HG03442 (cell line): Measurements from ENCODE around the gene UBE2L5.

Experiments used
- ATAC-seq: cut with Tn5 transposase; IDR thresholded peaks from one replicate; pipeline ENCODE4 v1.9.1; 2021; ENCODE audit warnings: mild to moderate bottlenecking, moderate library complexity; ENCODE audit not compliant: unreplicated experiment

UBE2L5 gene

DNA sequence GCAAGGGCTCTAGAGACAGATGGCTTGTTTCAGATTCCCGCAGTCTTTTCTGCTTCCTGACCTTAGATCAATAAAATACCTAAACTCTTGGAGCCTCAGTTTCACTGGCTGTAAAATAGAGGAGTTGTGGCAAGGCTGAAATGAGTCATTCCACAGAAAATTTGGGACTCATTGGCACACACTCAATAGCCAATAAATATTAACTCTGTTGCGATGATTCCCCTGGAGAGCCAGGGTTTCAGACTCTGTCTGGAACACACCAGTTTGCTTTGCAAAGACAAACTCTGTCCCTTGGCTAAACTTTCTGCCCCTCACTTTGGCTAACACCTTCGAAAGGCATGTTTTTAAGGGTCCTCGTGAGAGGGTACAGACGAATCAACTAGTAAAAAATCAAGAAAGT is 18.1 kb upstream of the UBE2L5 start:
- no peak for ATAC-seq

DNA sequence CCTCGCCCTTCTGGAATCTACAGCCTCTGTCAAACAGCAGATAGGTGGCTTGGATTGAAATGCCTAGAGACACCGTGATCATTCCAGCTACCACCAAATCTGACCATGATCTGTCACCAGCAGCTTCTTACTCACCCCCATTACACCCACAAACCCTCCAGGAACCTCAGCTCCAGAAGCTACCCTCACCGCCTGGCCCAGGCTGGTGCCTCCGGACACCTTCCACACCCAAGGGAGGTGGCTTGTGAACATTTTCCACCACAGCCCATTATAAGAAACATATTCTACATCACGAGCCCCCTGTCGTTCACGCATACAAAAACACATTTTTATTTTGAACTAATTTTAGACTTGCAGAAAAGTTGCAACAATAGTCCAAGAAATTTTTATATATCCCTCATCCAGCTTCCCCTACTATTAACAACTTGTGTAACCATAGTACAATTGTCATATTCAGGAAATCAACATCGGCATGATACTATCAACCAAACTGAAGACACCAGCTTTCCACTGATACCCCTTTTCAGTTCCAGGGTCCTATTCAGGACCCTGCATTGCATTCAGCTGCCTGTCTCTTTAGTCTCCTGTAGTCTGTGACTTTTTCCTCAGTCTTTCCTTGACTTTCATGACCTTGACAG is 15.4 kb upstream of the UBE2L5 start:
- no peak for ATAC-seq

DNA sequence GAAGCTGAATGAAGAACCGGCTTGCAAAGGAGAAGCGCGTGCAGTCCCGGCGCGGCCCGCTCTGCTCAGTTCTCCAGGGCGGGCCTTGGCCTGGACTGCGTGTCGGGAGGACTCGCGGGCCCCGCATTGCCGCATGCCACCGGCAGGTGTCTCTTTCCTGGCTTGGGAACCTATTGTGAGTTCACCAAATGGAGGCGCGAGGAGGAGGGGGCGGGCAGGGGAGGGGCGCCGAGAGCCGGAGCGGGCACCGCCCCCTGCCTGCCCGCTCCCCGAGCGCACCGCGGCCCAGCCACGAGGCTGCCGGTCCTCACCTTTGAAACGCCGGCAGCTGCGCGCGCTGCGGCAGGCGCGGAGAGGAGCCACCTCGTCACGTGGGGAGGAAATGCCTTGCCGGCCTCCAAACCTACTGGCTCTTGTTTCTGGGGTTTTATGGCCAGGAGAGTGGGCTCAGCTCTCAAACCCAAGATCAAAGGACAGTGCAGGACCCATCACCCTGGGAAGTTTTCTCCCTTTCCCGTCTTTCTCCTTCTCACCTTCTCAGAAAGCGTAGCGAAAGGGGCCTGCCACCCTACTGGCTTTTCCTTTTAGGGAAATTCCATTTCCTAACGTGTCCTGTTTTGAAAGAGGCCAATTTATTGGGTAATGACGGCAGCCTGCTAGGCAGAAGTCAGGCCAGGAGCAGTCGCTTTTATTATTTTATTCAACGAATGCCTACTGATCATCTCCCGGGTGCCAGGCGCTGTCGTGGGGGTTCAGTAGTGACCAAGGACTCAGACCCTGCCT is 13.8 kb upstream of the UBE2L5 start:
- peak; percentile 91 for ATAC-seq

DNA sequence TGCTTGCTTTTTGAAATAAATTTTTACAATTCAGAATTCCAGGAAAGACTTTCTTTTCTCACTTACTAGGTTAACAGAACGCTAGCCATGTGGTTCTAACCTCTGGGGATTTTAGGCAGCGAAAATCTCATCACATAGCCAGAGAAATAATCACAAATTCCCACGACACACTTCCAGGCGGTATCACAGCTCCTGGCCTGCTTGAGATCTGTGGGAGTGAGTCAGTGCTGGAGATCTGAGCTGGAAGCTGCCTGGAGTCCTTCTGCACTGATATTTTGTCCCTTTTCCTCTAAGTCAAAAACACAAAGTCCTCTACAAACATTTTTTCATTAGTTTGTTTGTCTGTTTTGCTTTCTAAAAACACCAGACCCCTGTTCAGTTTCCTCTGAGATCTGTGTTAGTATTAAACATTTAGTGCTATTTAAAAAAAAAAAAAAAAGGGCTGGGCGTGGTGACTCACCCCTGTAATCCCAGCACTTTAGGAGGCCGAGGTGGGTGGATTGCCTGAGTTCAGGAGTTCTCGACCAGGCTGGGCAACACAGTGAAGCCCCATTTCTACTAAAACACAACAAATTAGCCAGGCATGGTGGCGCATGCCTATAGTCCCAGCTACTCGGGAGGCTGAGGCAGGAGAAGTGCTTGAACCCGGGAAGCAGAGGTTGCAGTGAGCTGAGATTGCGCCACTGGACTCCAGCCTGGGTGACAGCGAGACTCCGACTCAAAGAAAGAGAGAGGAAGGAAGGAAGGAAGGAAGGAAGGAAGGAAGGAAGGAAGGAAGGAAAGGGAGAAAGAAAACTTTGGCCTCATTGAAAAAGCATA is 12.2 kb upstream of the UBE2L5 start:
- no peak for ATAC-seq

DNA sequence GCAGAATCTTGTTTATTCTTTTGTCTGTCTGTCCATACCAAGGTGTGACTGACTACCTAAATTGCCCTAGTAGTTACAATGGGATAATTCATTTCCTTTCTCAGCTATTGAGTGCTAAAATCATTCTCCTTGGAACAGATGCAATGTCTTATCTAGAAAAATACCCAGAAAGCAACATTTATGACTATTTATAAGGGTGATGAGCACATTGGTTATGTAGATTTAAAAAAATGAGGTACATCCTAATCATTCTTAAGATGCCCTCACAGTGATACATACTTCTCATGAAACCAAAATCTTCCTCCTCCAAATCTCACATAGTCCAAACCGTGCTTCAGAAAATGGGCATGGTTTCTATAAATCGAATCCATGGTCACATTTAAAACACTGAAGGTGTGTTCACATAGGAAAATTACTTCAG is 11.6 kb upstream of the UBE2L5 start:
- ATAC-seq: no peak

DNA sequence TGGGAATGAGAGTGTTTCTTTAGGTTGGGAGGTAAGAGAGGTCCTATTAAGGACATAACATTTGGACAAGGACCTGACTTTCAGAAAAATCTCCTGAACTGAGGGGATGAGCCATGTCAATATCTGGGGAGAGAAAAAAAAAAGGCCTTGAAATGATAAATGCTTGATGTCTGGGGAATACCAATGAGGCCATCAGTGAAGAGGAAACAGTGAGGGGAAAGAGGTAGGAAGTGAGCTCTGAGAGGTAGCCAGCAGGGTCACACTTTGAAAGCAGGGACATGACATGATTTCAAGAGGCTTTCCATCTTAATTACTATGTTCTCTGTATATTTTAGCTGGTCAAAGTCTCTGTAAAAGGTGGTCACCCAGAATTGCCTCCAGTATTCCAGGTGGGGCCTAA is 9.9 kb upstream of the UBE2L5 start:
- no peak for ATAC-seq

DNA sequence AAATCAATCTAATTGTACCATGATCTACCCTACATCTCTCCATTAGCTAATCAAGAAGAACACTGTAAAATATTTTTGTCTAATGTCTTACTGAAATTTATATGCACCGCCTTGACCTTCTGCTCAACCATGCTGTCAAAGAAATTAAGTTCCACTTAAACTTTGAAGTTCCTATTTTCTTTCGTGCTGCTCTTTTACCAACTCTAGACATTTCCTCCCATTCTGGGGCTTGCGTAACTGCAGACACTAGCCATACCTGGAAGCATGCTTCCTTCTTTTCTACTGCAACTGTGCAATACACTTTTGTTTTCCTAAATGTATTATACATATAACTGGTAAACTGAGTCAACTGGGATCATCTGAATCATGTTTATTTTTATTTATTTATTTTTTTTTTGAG is 8.5 kb upstream of the UBE2L5 start:
- no peak for ATAC-seq

DNA sequence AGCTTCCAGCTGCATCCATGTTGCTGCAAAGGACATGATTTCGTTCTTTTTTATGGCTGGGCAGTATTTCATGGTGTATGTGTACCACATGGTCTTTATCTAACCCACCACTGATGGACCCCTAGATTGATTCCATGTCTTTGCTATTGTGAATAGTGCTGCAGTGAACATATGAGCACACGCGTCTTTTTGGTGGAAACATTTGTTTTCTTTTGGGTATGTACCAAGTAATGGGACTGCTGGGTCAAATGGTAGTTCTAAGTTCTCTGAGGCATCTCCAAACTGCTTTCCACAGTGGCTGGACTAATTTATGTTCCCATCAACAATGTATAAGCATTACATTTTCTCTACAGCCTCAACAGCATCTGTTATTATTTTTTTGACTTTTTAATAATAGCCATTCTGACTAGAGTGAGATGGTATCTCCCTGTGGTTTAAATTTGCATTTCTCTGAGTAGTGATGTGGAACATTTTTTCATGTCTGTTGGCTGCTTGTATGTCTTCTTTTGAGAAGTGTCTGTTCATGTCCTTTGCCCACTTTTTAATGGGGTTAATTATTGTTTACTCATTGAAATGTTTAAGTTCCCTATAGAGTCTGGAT is 6.8 kb upstream of the UBE2L5 start:
- peak; percentile 66 for ATAC-seq

DNA sequence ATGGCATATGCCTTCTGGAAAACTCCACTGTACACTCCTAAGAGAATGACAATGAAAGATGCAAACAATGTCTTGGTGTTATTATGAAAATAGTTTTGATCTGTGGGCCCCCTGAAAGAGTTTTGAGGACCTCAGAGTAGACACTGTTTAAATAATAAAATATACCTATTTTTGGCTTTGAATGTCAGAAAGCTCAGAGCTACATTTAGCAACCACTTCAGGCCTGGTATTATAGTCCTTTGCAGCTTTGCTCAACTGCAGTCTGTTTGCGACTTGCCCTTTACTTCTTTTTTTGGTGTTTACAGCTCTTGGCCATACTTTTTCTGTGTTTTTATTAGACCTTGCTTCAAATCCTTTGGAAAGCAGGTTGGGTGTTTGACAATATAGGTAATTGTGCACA is 5.8 kb upstream of the UBE2L5 start:
- ATAC-seq: no peak

DNA sequence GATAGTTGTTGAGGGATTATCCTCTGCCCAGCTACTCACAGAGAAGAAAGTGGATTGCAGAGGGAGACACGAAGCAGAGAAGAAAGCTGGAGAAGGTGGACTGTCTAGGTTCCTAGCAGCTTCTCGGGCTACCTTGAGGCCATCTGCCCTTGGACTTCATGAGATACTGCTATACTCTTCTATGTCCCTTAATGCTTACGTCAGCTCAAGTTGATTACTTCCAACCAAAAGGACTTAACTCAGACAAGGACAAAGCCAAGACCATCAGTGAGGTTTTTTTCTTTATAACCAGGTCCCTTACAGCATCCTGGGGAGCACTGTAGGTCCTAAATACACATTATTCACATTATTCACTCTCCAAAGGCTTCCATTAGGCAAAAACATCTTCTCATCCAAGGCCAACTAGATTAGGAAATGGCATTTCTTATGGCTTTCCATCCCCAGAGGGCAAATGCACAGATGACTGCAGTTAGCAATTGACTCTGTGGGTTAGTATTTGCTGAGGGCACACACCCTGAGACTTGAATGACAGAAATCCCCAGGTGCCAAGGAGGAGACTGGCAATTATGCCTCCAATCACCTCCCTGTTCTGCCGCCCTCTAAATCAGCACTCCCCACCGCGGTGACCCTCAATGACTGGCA is 4.1 kb upstream of the UBE2L5 start:
- no peak for ATAC-seq

DNA sequence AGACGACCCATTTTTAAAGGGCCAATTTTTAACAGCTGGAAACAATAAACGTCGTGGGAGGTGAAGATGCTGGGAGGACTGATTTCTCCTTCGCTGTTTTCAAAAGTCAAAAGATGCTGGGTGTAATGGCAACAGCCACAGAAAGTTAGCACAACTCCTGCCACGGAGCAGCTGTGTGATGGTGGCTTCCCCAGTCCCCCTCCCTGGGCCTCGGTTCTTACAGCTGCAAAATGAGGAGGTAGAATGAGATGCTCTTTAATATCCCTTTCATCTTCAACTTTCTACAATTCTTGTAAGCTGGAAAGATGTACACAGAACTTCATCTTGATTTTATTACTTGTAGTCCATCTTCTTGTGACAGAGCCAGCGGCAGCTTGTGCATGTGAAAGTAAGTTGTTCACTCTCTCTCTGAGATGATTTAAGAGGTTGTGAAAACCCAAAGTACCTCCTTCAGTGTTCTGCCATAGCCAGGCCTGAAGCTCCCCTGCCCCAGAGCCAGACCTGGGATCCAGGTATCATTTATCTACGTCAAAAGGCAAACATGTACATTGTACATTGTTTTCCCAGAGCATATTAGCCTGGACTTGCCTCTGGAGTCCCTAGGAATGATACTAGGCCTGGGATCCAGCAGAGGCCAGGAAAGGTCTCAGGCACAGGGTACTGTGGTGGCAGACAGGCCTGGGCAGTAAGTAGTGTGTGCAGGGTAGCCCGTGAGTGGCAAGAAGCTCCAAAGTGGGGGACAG is 3.4 kb upstream of the UBE2L5 start:
- ATAC-seq: no peak

DNA sequence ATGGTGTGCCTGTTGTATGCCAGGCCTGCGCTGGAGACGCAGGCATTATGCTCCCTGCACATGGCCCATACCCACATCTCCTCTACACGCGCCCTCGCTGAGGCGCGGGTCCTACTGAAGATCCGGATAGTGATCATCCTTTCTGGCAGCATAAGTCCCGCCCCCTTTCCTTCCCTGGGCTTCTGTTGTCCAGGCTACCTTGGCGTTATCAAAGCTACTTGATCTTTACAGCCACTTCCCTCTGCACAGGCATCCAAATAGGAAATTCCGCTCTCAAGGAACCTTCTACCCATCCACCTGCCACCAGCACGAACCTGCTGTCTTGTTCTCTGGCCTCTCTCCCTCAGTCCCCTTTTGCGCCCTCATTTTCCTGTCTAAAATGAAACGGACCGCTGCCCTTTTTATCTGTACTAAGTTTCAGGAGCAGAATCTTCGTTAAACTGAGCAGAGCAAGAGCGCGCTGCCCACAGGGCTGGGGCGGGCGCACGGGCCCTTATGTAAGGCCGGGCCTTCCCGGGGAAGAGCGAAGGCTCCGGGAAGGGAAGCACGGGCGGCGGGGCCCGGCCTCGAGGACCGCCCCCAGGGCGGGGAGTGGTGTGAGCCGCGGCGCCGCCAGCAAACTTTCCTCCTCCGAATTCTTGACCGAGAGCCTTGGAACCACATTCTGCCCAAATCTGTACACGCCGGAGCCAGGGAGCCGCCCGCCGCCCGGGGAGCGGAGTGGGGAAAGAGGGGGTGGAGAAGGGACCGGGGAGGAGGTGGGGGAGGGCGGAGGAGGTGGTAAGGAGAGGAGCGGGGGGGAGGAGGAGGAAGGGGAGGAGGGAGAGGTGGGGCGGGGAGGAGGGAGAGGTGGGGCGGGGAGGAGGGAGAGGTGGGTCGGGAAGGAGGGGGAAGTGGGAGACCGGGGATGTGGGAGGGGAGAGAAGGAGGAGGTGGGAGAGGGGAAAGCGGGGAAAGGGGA is 920 bp upstream of the UBE2L5 start:
- ATAC-seq: peak; percentile 31

DNA sequence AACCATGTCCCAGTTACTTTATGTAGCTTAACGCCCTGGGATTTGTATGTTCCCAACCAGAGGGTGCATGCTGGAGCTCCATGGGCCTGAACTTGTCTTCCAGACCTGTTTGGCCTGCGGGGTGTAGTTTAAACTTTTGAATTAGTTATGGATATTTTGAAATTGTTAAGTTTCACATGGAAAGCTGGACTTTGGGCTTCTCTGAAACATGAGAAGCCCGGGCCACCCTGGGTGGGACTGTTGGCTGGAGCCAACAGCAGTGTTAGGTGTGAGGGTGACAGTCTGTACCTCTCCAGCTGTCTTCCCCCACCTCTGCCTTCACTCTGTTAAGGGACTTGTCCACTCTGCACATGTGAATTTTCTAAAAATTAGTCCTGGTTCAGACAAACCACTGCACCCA is 1.6 kb downstream of the UBE2L5 start:
- no peak for ATAC-seq

DNA sequence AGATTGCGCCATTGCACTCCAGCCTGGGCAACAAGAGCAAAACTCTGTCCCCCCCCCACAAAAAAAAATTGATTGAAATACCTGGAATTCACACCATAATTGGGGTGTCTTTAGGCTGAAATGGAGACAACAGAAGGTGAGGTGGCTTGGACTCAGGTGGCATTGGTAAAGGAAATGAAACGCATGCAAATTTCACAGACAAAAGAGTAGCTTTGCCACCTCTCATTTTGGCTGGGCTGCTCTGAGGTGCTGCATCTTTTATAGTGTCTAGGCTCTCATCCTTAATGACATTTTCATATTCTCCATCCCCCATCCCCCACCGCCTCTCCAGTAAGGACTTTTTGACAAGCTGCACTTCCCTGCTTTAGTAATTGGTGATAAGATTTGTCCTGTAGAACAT is 6.9 kb downstream of the UBE2L5 start:
- ATAC-seq: no peak

DNA sequence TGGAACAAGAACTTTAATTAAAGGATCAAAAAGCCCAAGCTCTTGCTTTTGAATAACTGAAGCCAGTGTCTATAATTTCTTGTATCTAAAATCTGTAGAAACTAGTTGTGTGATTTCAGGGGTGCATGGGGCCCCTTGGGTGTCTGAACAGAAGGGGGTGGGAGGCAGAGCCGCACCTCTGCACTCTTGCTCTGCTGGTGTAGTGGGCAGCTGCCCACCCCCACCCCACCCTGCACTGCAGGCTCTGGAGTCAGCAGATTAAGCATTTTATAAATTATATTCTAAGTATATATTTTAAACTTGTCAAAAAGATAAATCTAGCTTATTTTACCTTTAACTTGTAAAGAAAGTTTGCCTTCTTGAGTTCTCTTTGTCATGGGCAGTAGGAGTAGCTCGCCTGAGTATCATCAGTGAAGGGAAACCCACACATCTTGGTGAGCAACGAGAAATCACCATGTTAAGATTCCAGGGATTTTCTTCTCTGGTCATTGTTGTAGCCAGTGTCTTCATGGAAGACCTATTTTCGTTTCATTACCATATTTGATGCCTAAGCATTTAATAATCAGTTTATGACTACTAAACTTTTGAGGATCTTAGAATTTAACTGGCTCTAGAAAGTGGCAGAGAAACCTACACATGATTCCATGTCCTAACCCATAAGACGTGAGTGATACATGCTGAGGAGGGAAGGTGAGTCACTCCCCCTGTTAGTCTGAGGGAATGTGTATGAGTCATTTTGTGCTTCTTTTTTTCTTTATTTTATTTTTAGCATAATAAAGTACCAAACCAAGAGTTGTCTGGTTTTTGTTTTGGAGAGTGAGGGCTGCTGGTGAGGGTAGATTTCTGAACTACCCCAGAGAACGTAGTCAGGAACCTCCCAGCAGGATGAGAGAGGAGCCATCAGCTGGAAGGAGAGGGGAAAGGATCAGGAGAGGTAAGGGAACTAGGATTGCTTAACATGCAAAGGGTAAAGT is 7.7 kb downstream of the UBE2L5 start:
- ATAC-seq: peak; percentile 81

DNA sequence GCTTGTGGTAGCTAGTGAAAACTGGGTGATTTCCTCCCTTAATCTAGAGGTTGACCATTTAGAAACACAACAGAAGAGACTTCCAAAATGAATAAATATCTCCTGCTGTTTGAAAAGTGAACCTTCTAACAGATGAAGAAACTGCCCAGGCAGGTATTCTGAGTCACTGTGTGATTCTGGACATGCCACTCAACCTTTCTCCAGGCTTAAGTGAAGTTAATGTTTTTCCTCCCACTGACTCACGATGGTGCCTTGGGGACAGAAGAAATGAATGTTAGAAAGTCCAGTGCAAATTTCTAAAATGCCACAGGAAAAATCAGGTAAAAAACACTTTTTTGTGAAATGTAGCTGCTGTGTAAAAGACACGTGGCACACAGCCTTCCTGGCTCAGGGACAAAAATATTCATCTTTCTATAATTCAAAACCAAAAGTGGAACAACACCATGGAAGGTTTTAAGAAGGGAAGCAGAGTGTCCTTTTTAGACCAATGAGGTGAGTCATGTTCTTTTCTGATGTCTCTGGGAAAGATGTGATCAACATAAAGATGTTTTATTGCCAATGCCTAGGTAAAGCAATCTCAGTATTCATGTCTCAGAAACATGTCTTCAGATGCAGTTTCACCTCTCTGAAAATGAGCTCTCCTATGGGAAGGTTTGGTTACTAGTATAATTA is 9.1 kb downstream of the UBE2L5 start:
- ATAC-seq: no peak

DNA sequence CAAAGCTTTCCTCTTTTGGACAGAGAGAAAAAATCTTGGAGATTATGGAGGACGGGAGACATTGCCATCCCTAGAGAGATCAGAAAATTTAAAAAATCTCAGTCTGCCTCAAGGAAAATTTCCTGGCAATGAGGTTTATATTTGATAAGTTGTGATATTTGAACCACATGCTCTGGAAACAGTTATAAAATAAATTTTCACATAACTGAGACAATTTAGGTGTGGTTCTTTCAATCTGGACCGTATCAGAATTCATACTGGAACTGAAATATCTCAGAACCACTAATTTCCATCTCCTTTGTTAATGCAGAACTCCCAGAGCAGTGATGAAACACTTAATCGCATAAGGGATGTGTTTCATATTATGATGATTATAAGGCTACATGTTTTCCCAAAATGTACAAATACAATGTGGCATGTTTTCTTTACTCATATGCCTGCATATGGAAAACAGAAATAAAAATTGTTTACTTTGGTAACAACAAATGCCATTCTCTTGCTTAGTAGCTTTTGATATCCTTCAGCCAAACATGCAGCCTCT is 13.7 kb downstream of the UBE2L5 start:
- ATAC-seq: no peak
